ENCODE data around the gene KIF5A.

KIF5A gene

DNA sequence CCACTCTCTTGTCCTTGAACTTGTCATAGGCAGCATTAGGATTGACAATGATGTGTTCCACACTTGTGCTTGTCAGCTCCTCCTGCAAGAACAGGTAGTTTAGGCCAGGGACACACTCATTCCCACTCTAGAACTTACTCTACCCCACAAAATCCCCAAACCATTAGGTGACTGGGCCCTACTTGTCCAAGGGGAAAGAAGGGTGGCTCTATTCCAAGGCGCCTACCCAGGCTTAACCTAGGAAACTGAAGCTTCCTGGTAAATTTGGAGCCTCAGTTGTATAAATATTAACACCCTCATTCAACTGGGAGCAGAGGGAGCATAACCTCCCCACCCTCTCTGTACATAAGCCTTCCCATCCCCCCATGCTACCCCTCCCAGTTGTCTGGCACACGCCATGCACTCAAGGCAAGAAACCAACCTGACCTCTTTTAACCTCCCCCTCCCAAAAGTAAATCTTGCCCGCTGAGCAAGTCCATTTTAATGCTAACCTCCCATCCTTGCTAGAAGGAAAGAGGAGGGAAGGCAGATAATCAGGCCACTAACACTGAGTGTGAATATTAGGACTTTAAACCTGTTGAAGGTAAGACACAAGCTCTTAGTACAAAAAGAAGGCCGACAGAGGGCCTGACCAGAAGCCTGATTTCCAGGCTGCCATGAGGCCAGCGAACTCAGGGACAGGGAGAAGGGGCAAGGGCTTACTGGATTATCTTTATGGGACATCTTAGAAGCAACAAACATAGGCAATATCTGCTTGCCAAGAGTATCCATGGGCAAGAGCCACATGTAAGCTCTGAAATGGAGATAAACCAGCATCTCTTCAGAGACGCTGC, 13.9 kb upstream of the KIF5A start:
- no peaks in the 10 kb centered on the region for H3K9me3 ChIP-seq (ENCODE audit: control insufficient read depth in 1 of 2, low read length in 2 of 2)
- no peaks in the 10 kb centered on the region for H3K4me1 ChIP-seq (ENCODE audit: control insufficient read depth in 1 of 2, insufficient read depth in 2 of 2, low read length in 2 of 2)
- H3K9ac ChIP-seq (ENCODE audit: low read depth in 1 of 2, low read length in 2 of 2), result no peak overlapping the region
- H3K27ac ChIP-seq (ENCODE audit: low read depth, low read length), result no peak overlapping the region
- no peak overlapping the region for H3K4me3 ChIP-seq (ENCODE audit: low read depth in 1 of 2, low read length in 2 of 2)
- H3K36me3 ChIP-seq (ENCODE audit: control insufficient read depth in 1 of 2, insufficient read depth in 2 of 2, low read length in 2 of 2), result peaks cover 53 to 78% of the 10 kb centered on the region in 2 donors
- no peaks in the 10 kb centered on the region for H3K27me3 ChIP-seq (ENCODE audit: control insufficient read depth in 1 of 2, insufficient read depth in 2 of 2, low read length in 2 of 2)

DNA sequence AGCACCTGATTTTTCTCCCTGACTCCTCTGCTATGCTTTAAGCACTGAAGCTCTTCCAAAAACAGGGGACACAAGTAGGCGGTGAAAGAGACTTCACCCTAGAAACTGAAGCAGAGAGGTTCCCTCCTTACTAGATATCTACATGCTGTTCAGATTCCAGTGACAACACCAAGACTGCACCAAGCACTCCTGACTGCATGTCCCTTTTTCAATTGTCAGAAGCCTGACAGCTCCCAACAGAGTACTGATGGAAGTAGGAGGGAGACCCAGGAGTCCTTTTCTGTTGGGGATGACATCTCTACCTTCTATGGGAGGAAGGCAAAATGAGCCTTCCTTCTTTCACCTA, 13.3 kb upstream of the KIF5A start:
- peaks cover 52 to 78% of the 10 kb centered on the region in 2 donors for H3K36me3 ChIP-seq (ENCODE audit: control insufficient read depth in 1 of 2, insufficient read depth in 2 of 2, low read length in 2 of 2)

DNA sequence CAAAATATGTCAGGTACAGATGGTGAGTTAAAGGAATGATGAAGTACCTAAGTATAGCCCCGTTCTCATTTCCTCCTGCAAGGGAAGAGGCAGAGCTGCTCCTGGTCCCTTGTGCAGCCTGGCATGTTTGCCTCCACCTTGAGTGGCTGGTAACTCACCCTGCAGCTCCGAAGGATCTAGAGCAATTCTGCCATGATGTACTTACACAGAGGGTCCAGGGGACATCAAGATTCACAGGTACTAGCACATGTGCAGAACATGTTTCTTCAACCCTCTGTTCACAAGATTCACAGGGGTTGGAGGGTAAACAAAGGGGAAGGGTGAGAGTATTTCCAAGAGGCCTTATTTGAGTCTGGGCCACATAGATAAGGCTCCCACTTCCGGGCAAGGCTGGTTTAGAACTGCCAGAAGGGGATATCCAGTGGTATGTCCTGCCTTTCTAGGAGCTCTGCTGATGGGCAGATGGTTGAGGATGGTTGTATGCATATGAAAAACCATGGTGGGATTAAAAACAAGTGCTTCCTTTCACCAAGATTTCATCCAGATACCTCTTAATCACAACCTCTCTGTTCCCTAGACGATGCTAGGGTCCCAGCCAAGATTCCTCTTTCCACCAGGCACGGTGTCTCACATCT, 10.6 kb upstream of the KIF5A start:
- no peak overlapping the region for H3K27ac ChIP-seq (ENCODE audit: low read depth, low read length)
- H3K4me3 ChIP-seq (ENCODE audit: low read depth in 1 of 2, low read length in 2 of 2), result no peak overlapping the region
- no peaks in the 10 kb centered on the region for H3K9me3 ChIP-seq (ENCODE audit: control insufficient read depth in 1 of 2, low read length in 2 of 2)
- H3K27me3 ChIP-seq (ENCODE audit: control insufficient read depth in 1 of 2, insufficient read depth in 2 of 2, low read length in 2 of 2), result no peaks in the 10 kb centered on the region
- peaks cover 30 to 53% of the 10 kb centered on the region in 2 donors for H3K36me3 ChIP-seq (ENCODE audit: control insufficient read depth in 1 of 2, insufficient read depth in 2 of 2, low read length in 2 of 2)
- H3K4me1 ChIP-seq (ENCODE audit: control insufficient read depth in 1 of 2, insufficient read depth in 2 of 2, low read length in 2 of 2), result no peaks in the 10 kb centered on the region
- H3K9ac ChIP-seq (ENCODE audit: low read depth in 1 of 2, low read length in 2 of 2), result no peak overlapping the region

More for the DNA sequence above, 13.3 kb upstream of the KIF5A start:
- H3K9me3 ChIP-seq (ENCODE audit: control insufficient read depth in 1 of 2, low read length in 2 of 2), result no peaks in the 10 kb centered on the region
- H3K9ac ChIP-seq (ENCODE audit: low read depth in 1 of 2, low read length in 2 of 2), result no peak overlapping the region
- H3K4me3 ChIP-seq (ENCODE audit: low read depth in 1 of 2, low read length in 2 of 2), result no peak overlapping the region
- H3K27ac ChIP-seq (ENCODE audit: low read depth, low read length), result no peak overlapping the region
- H3K27me3 ChIP-seq (ENCODE audit: control insufficient read depth in 1 of 2, insufficient read depth in 2 of 2, low read length in 2 of 2), result no peaks in the 10 kb centered on the region
- no peaks in the 10 kb centered on the region for H3K4me1 ChIP-seq (ENCODE audit: control insufficient read depth in 1 of 2, insufficient read depth in 2 of 2, low read length in 2 of 2)

DNA sequence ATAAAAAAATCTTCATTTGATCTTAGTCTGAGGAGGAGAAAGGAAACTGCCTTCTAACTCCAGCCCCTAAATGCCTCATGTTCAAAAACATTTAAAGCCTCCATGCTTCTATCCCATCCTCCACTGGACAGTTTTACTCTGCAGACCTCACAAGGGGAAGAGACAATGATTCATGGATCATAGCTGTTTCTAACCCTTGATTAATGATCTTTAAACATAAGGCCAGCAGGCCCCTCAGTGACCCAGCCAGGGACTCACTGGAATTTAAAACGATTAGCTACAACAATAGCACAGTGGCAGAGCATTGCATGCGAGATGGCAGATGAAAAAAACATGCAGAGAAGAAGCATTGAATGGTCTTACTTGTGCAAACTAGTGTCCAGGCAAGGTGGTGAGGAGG, 8.8 kb upstream of the KIF5A start:
- H3K4me3 ChIP-seq (ENCODE audit: low read depth in 1 of 2, low read length in 2 of 2), result no peak overlapping the region
- no peaks in the 10 kb centered on the region for H3K9me3 ChIP-seq (ENCODE audit: control insufficient read depth in 1 of 2, low read length in 2 of 2)
- H3K9ac ChIP-seq (ENCODE audit: low read depth in 1 of 2, low read length in 2 of 2), result no peak overlapping the region
- H3K4me1 ChIP-seq (ENCODE audit: control insufficient read depth in 1 of 2, insufficient read depth in 2 of 2, low read length in 2 of 2), result peaks cover 6 to 13% of the 10 kb centered on the region in 2 donors
- no peak overlapping the region for H3K27ac ChIP-seq (ENCODE audit: low read depth, low read length)
- peaks cover 16 to 35% of the 10 kb centered on the region in 2 donors for H3K36me3 ChIP-seq (ENCODE audit: control insufficient read depth in 1 of 2, insufficient read depth in 2 of 2, low read length in 2 of 2)
- H3K27me3 ChIP-seq (ENCODE audit: control insufficient read depth in 1 of 2, insufficient read depth in 2 of 2, low read length in 2 of 2), result no peaks in the 10 kb centered on the region

DNA sequence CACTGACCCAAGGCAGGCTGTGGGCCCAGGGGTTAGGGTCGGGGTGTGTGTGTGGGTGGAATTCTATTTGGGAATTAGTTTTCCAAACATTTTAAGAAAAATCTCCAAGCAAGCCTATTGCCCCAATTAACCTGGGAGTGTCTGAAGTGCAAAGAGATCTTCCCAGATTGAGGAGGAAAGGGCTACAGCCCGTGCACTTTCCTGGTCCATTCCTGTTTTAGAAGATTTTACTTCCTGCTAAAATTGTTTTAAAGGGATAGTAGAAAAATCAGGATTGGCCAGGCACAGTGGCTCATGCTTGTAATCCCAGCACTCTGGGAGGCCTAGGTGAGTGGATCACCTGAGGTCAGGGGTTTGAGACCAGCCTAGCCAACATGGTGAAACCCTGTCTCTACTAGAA, 8.1 kb upstream of the KIF5A start:
- Histone ChIP-seq H3K4me1 (ENCODE audit: control insufficient read depth in 1 of 2, insufficient read depth in 2 of 2, low read length in 2 of 2) (peaks cover 11 to 17% of the 10 kb centered on the region in 2 donors), H3K27ac (ENCODE audit: low read depth, low read length) (no peak overlapping the region), H3K9ac (ENCODE audit: low read depth in 1 of 2, low read length in 2 of 2) (no peak overlapping the region), H3K9me3 (ENCODE audit: control insufficient read depth in 1 of 2, low read length in 2 of 2) (no peaks in the 10 kb centered on the region), H3K4me3 (ENCODE audit: low read depth in 1 of 2, low read length in 2 of 2) (no peak overlapping the region), H3K36me3 (ENCODE audit: control insufficient read depth in 1 of 2, insufficient read depth in 2 of 2, low read length in 2 of 2) (peaks cover 16 to 34% of the 10 kb centered on the region in 2 donors), H3K27me3 (ENCODE audit: control insufficient read depth in 1 of 2, insufficient read depth in 2 of 2, low read length in 2 of 2) (no peaks in the 10 kb centered on the region)

DNA sequence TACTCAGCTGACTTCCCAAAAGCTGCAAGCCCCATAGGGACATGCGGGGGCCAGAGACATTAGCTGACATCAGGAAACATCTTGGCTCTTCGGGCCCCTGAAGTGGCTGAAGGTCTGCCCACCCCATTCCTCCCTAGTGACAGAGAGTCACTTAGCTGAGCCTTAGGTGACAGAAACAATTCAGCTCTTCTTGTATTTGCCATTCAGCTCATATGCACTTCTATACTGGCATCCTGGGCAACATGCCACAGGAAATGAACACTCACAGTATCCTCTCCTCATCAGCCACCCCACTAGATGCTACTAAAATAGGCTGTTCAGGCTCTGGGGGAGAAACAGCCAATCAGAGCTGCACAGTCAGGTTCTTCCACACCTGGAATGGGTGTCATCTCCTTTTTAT, 6.3 kb upstream of the KIF5A start:
- Histone ChIP-seq H3K4me3 (ENCODE audit: low read depth in 1 of 2, low read length in 2 of 2) (no peak overlapping the region), H3K27ac (ENCODE audit: low read depth, low read length) (no peak overlapping the region), H3K27me3 (ENCODE audit: control insufficient read depth in 1 of 2, insufficient read depth in 2 of 2, low read length in 2 of 2) (peaks cover 3 to 4% of the 10 kb centered on the region in 2 donors), H3K9ac (ENCODE audit: low read depth in 1 of 2, low read length in 2 of 2) (no peak overlapping the region), H3K4me1 (ENCODE audit: control insufficient read depth in 1 of 2, insufficient read depth in 2 of 2, low read length in 2 of 2) (peaks cover 15 to 22% of the 10 kb centered on the region in 2 donors), H3K36me3 (ENCODE audit: control insufficient read depth in 1 of 2, insufficient read depth in 2 of 2, low read length in 2 of 2) (peaks cover 8 to 24% of the 10 kb centered on the region in 2 donors), H3K9me3 (ENCODE audit: control insufficient read depth in 1 of 2, low read length in 2 of 2) (no peaks in the 10 kb centered on the region)

DNA sequence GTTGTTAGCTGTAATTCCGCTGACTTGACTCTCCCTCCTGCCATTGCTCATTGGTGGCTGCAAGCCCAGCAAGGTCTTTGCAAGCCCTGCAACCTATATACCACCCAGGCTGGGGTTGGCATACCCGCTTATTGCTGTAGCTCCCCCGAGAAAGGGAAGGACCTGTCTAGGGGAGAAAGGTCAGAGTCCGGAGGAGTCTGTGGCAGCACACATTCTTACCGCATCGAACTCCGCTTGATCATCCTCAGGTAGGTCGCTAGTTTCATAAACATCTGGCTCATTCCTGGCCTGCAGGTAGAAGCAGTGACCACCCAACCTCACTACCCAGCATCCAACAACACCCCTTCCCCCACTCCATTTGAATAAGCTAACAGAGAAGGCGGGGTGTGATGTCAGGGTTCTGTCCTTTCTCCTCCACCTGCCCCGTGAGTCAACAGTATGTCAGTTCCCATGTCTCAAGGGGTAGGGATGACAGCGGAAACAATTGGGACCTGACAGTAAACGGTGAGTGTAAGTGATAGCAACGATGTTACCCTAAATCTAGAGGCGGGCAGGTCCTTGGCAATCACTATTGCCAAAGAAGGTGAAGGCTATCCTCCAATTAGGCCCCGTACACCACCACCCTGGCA, 3.9 kb upstream of the KIF5A start:
- Histone ChIP-seq H3K4me1 (ENCODE audit: control insufficient read depth in 1 of 2, insufficient read depth in 2 of 2, low read length in 2 of 2) (peaks cover 18 to 22% of the 10 kb centered on the region in 2 donors), H3K9me3 (ENCODE audit: control insufficient read depth in 1 of 2, low read length in 2 of 2) (no peaks in the 10 kb centered on the region), H3K27ac (ENCODE audit: low read depth, low read length) (peak overlapping the region; percentile 68), H3K4me3 (ENCODE audit: low read depth in 1 of 2, low read length in 2 of 2) (peak overlapping the region; percentile 81 to 88), H3K9ac (ENCODE audit: low read depth in 1 of 2, low read length in 2 of 2) (peak overlapping the region; percentile 85 to 94), H3K27me3 (ENCODE audit: control insufficient read depth in 1 of 2, insufficient read depth in 2 of 2, low read length in 2 of 2) (peaks cover 22 to 23% of the 10 kb centered on the region in 2 donors), H3K36me3 (ENCODE audit: control insufficient read depth in 1 of 2, insufficient read depth in 2 of 2, low read length in 2 of 2) (peaks cover 0 to 6% of the 10 kb centered on the region in 2 donors)

DNA sequence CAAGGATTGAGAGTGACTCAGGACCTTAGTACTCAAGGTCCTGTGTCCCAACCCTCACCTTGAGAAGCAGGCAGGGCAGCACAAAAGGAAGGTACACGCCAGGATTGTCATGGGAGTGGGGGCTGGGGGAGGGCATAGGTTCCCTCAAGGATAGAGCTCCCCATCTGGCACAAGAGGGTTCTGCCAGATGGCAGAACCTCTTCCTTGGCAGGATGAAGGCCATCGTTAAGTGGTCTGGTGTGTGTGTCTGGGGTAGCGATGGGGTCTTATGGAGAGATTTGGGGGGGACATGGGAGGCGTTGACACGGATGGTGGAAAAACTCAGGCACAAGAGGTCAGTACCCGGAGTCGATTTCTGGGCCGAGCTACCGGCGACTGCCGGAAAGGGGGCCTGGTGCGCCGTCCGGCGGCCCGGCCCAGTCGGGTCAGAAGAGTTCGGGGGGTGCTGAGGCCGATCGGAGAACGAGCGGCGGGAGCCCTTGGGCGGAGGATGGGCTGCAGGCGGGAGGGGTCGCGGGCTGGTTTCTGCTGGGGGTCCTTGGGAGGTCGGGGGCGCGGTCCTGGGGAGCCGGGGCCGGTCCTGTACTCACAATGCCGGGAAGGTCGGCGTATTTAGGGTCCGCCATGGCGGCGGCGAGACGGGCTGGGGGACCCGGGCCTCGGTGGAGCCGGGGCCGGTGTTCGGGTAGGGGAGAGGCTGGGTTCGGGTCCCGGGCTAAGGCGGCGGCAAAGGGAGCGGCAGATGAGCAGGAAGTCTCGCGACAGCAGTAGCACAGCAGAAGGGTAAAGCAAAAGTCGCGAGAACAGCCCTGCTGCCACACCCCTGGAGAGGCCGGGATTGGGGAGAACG, 3.2 kb upstream of the KIF5A start, which contains the start of gene DCTN2:
Gene DCTN2 (minus strand): TSS at position 755 of the 850 bp plus-strand sequence. CDS start 129 bp downstream, at position 626.
- H3K27ac ChIP-seq (ENCODE audit: low read depth, low read length), result peak within 1 kb of the TSS; percentile 68
- peak within 1 kb of the TSS; percentile 85 to 94 for H3K9ac ChIP-seq (ENCODE audit: low read depth in 1 of 2, low read length in 2 of 2)
- H3K4me1 ChIP-seq (ENCODE audit: control insufficient read depth in 1 of 2, insufficient read depth in 2 of 2, low read length in 2 of 2), result peaks cover 18 to 22% of the 10 kb centered on the region in 2 donors
- H3K27me3 ChIP-seq (ENCODE audit: control insufficient read depth in 1 of 2, insufficient read depth in 2 of 2, low read length in 2 of 2), result peaks cover 22 to 23% of the 10 kb centered on the region in 2 donors
- no peaks in the 10 kb centered on the region for H3K36me3 ChIP-seq (ENCODE audit: control insufficient read depth in 1 of 2, insufficient read depth in 2 of 2, low read length in 2 of 2)
- peak within 1 kb of the TSS; percentile 81 to 88 for H3K4me3 ChIP-seq (ENCODE audit: low read depth in 1 of 2, low read length in 2 of 2)
- no peaks in the 10 kb centered on the region for H3K9me3 ChIP-seq (ENCODE audit: control insufficient read depth in 1 of 2, low read length in 2 of 2)

DNA sequence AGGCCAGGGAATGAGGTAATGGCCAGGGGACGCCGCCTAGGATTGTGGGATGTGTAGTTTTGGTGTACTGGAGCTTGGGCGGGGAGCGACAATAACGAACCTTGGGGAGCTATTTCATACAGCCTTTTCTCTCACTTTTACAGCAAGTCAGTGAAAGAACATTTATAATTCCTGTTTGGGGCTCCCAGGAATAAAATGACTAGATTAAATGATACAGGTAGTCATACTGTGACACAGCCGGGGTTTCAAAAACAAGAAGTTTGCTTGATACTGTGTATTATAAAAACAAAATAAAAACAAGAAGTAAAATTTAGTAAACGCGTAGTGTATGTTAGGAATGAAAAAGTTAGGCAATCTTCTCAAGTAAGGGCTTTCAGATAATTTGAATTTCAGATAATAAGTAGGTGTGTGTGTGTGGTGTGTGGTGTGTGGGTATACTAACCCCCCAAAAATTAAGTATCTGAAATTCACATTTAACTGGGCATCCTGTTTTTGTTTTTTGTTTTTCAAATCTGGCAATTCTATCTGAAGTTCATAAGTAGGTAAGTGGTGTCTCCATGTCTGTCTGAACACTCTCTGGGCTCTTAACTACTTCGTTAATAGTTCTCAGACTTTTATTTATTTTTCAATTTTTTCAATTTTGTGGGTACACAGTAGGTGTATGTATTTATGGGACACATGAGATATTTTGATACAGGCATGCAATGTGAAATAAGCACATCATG, 2.4 kb upstream of the KIF5A start:
- H3K27me3 ChIP-seq (ENCODE audit: control insufficient read depth in 1 of 2, insufficient read depth in 2 of 2, low read length in 2 of 2), result peaks cover 23 to 28% of the 10 kb centered on the region in 2 donors
- peak overlapping the region; percentile 68 for H3K27ac ChIP-seq (ENCODE audit: low read depth, low read length)
- peak overlapping the region; percentile 81 to 88 for H3K4me3 ChIP-seq (ENCODE audit: low read depth in 1 of 2, low read length in 2 of 2)
- H3K9me3 ChIP-seq (ENCODE audit: control insufficient read depth in 1 of 2, low read length in 2 of 2), result no peaks in the 10 kb centered on the region
- H3K4me1 ChIP-seq (ENCODE audit: control insufficient read depth in 1 of 2, insufficient read depth in 2 of 2, low read length in 2 of 2), result peaks cover 18 to 22% of the 10 kb centered on the region in 2 donors
- H3K36me3 ChIP-seq (ENCODE audit: control insufficient read depth in 1 of 2, insufficient read depth in 2 of 2, low read length in 2 of 2), result no peaks in the 10 kb centered on the region
- peak overlapping the region; percentile 7 to 94 for H3K9ac ChIP-seq (ENCODE audit: low read depth in 1 of 2, low read length in 2 of 2)

Data from duodenal mucosa (tissue), 2 donors.